Measurements from ENCODE around the gene ATG16L2. TPM values are rescaled to one million over a fixed set of nuclear protein-coding genes. Genes with fewer than 3 reads are reported as not detected.

ATG16L2 gene
- total and polyA plus RNA-seq, 8 donors, result 41.5 to 87.3 (median 50.3) TPM

- peak in 1 of 4 donors; percentile 58 for DNase-seq
- intact Hi-C loops (cut with DNase I), result no loop called here
- Histone ChIP-seq H3K36me3 (no peaks in the 10 kb centered on the region), H3K9me3 (no peaks in the 10 kb centered on the region), H3K4me3 (no peak overlapping the region), H3K4me1 (peaks cover 4 to 62% of the 10 kb centered on the region in 2 donors), H3K27me3 (peaks cover 0 to 14% of the 10 kb centered on the region in 2 donors), H3K27ac (no peak overlapping the region)
- peak; percentile 35 for ATAC-seq
- TF ChIP-seq CTCF (IDR thresholded peaks at IDR 0.05), result no peak
These were observed 35.4 kb upstream of the ATG16L2 start for GRCh38 chr11:72778535-72779494.

GRCh38 chr11:72779495-72780128, 34.6 kb upstream of the ATG16L2 start:
- Histone ChIP-seq H3K4me3 (peak overlapping the region in 1 of 2 donors; percentile 53), H3K27me3 (peaks cover 0 to 14% of the 10 kb centered on the region in 2 donors), H3K36me3 (no peaks in the 10 kb centered on the region), H3K9me3 (no peaks in the 10 kb centered on the region), H3K27ac (no peak overlapping the region), H3K4me1 (peaks cover 4 to 62% of the 10 kb centered on the region in 2 donors)
- intact Hi-C loops (cut with DNase I), result no loop called here
- no peak for TF ChIP-seq CTCF (IDR thresholded peaks at IDR 0.05)
- DNase-seq, result no peak
- no peak for ATAC-seq

- peaks cover 4 to 62% of the 10 kb centered on the region in 2 donors for H3K4me1 ChIP-seq
- no peaks in the 10 kb centered on the region for H3K9me3 ChIP-seq
- intact Hi-C loops (cut with DNase I), result no loop called here
- TF ChIP-seq CTCF (IDR thresholded peaks at IDR 0.05), result no peak
- H3K36me3 ChIP-seq, result no peaks in the 10 kb centered on the region
- DNase-seq (no peak), ATAC-seq (no peak)
- peak overlapping the region; percentile 50 to 53 for H3K4me3 ChIP-seq
- H3K27me3 ChIP-seq, result peaks cover 0 to 14% of the 10 kb centered on the region in 2 donors
- H3K27ac ChIP-seq, result no peak overlapping the region
These were observed 33.7 kb upstream of the ATG16L2 start for GRCh38 chr11:72780296-72781062.

GRCh38 chr11:72781063-72781312, 33.2 kb upstream of the ATG16L2 start:
- H3K9me3 ChIP-seq, result no peaks in the 10 kb centered on the region
- intact Hi-C loops (cut with DNase I), result no loop called here
- ATAC-seq (peak; percentile 16), DNase-seq (peak in 2 of 4 donors; percentile 73 to 87)
- TF ChIP-seq CTCF (IDR thresholded peaks at IDR 0.05), result no peak
- H3K4me1 ChIP-seq, result peaks cover 4 to 58% of the 10 kb centered on the region in 2 donors
- peak overlapping the region; percentile 50 to 53 for H3K4me3 ChIP-seq
- H3K27ac ChIP-seq, result peak overlapping the region in 1 of 2 donors; percentile 48
- H3K27me3 ChIP-seq, result peaks cover 0 to 14% of the 10 kb centered on the region in 2 donors
- no peaks in the 10 kb centered on the region for H3K36me3 ChIP-seq

All from left lung (tissue), 10 donors.